ENCODE data around the gene PLEK2.

PLEK2 gene

GRCh38 chr14:67429510-67430205, 17.7 kb upstream of the PLEK2 start:
- no peak for ATAC-seq
- TF ChIP-seq ZFP30 (CRISPR knock-in tag; IDR thresholded peaks at IDR 0.05) (no peak), POU6F1 (CRISPR knock-in tag; IDR thresholded peaks at IDR 0.05; ENCODE audit: borderline replicate concordance, low read depth) (no peak), TSHZ2 (CRISPR knock-in tag; IDR thresholded peaks at IDR 0.05) (no peak), CSRNP3 (CRISPR knock-in tag; IDR thresholded peaks at IDR 0.05) (no peak), TOX (CRISPR knock-in tag; IDR thresholded peaks at IDR 0.05; ENCODE audit: borderline replicate concordance) (no peak), BACH2 (CRISPR knock-in tag; IDR thresholded peaks at IDR 0.05; ENCODE audit: borderline replicate concordance) (no peak), ZNF8 (CRISPR knock-in tag; IDR thresholded peaks at IDR 0.05) (no peak), ZNF70 (CRISPR knock-in tag; IDR thresholded peaks at IDR 0.05) (no peak), ZNF565 (CRISPR knock-in tag; conservative IDR thresholded peaks at IDR 0.05; ENCODE audit: low read depth) (no peak), CREB5 (CRISPR knock-in tag; IDR thresholded peaks at IDR 0.05; ENCODE audit: low read depth) (no peak)

- peak; percentile 48; the same call in 2 of the 3 replicates for ATAC-seq
- TF ChIP-seq CSDC2 (CRISPR knock-in tag; IDR thresholded peaks at IDR 0.05) = no peak
- no peak for TF ChIP-seq TOX (CRISPR knock-in tag; IDR thresholded peaks at IDR 0.05; ENCODE audit: borderline replicate concordance)
- no peak for TF ChIP-seq GLIS3 (CRISPR knock-in tag; IDR thresholded peaks at IDR 0.05)
- TF ChIP-seq PATZ1 (CRISPR knock-in tag; IDR thresholded peaks at IDR 0.05; ENCODE audit: borderline replicate concordance) = no peak
- TF ChIP-seq ARNTL (CRISPR knock-in tag; IDR thresholded peaks at IDR 0.05; ENCODE audit: borderline replicate concordance, low read depth) = no peak
- no peak for TF ChIP-seq TSHZ2 (CRISPR knock-in tag; IDR thresholded peaks at IDR 0.05)
Measured at GRCh38 chr14:67428501-67429031, 16.6 kb upstream of the PLEK2 start.

- ATAC-seq = peak; percentile 96
- TF ChIP-seq ISL1 (CRISPR knock-in tag; IDR thresholded peaks at IDR 0.05) (no peak), PPARA (CRISPR knock-in tag; IDR thresholded peaks at IDR 0.05; ENCODE audit: borderline replicate concordance) (no peak), ZC3H10 (CRISPR knock-in tag; IDR thresholded peaks at IDR 0.05) (no peak), CSRNP3 (CRISPR knock-in tag; IDR thresholded peaks at IDR 0.05) (no peak), TSHZ2 (CRISPR knock-in tag; IDR thresholded peaks at IDR 0.05) (no peak), ZFP30 (CRISPR knock-in tag; IDR thresholded peaks at IDR 0.05) (no peak), RARB (CRISPR knock-in tag; IDR thresholded peaks at IDR 0.05) (no peak), ZFP3 (CRISPR knock-in tag; IDR thresholded peaks at IDR 0.05) (no peak)
Measured at GRCh38 chr14:67426983-67427606, 15.1 kb upstream of the PLEK2 start.
